ENCODE measurements around the gene CATSPER1. TPM values are rescaled to one million over a fixed set of nuclear protein-coding genes. Genes with fewer than 3 reads are reported as not detected.

Gene CATSPER1
- total and polyA plus RNA-seq, 2 of the 8 experiments (the other 6 are each of a cell fraction or from before 2014, with no cell fraction given) = not detected

- Histone ChIP-seq H3K56ac (replicated peaks; ENCODE audit: insufficient read length, low read depth, low read length) (no peak overlapping the region), H3K79me1 (ENCODE audit: low read depth, low read length) (peaks cover 8% of the 10 kb centered on the region), H3K9ac (replicated peaks in 1 of 4; ENCODE audit: extremely low read depth in 1 of 4, low read depth in 3 of 4, low read length in 3 of 4) (no peak overlapping the region), H2BK120ac (replicated peaks; ENCODE audit: low read depth, low read length) (no peak overlapping the region), H2BK20ac (ENCODE audit: low read length) (no peak overlapping the region), H4K20me1 (replicated peaks in 1 of 2; ENCODE audit: control insufficient read depth in 1 of 2, insufficient read depth in 2 of 2, low read length in 2 of 2) (peaks cover 0 to 4% of the 10 kb centered on the region in 2 experiments), H4K91ac (replicated peaks; ENCODE audit: insufficient read length, low read length) (peak overlapping the region; percentile 30), H2AK5ac (ENCODE audit: low read depth, low read length) (no peak overlapping the region), H3K4me2 (ENCODE audit: insufficient read depth in 1 of 2, low read depth in 2 of 2, low read length in 2 of 2) (no peak overlapping the region), H4K5ac (ENCODE audit: insufficient read length, low read depth, low read length) (no peak overlapping the region), H3K79me2 (ENCODE audit: control insufficient read depth in 1 of 2, insufficient read depth in 2 of 2, low read length in 2 of 2) (peaks cover 0 to 9% of the 10 kb centered on the region in 2 experiments; a peak in 2 of 4 replicates), H3K23ac (ENCODE audit: insufficient read length) (no peak overlapping the region), H3K4me1 (replicated peaks in 1 of 4; ENCODE audit: control insufficient read depth in 3 of 4, insufficient read depth in 4 of 4, low read length in 3 of 4) (peaks cover 0 to 21% (median 8%) of the 10 kb centered on the region in 4 experiments; a peak in 5 of 7 replicates), H2AFZ (ENCODE audit: low read length) (no peak overlapping the region), H3K14ac (ENCODE audit: insufficient read length) (no peak overlapping the region), H3K4ac (replicated peaks; ENCODE audit: insufficient read length, low read depth, low read length) (no peak overlapping the region), H2BK5ac (ENCODE audit: low read depth, low read length) (no peak overlapping the region; the same call in 1 of the 2 replicates), H3K4me3 (ENCODE audit: extremely low read depth in 1 of 4, insufficient read depth in 2 of 4, low read depth in 3 of 4, low read length in 4 of 4) (no peak overlapping the region; a peak in 1 of 8 replicates), H3K36me3 (ENCODE audit: control insufficient read depth in 2 of 4, insufficient read depth in 4 of 4, low read length in 3 of 4) (peaks cover 0 to 10% (median 4%) of the 10 kb centered on the region in 4 experiments; a peak in 5 of 8 replicates), H3K27me3 (replicated peaks in 1 of 4; ENCODE audit: control insufficient read depth in 3 of 4, extremely low read depth in 1 of 4, insufficient read depth in 3 of 4, low read length in 3 of 4) (peaks cover 6 to 17% (median 14%) of the 10 kb centered on the region in 4 experiments), H2BK15ac (ENCODE audit: low read length) (no peak overlapping the region), H3K23me2 (ENCODE audit: low read depth, low read length) (peaks cover 2% of the 10 kb centered on the region; the same call in 1 of the 2 replicates), H3K27ac (ENCODE audit: low read depth, low read length) (no peak overlapping the region), H2BK12ac (ENCODE audit: low read depth, low read length) (peak overlapping the region; percentile 71; the same call in 1 of the 2 replicates), H3K18ac (ENCODE audit: extremely low read depth, low read length) (no peak overlapping the region), H3K9me3 (ENCODE audit: insufficient read depth in 2 of 2, low read depth in 1 of 2, low read length in 1 of 2) (no peaks in the 10 kb centered on the region), H4K8ac (ENCODE audit: extremely low read depth, insufficient read depth, low read length) (no peak overlapping the region)
- CTCF ChIA-PET (ENCODE audit: partially characterized antibody) = interaction anchor here (0.7 to 3.1 kb wide), 4 partner anchors 15 to 106 kb away, joined by 3 to 15 read pairs (median 6); no protein-coding TSS in a partner anchor
- DNase-seq (ENCODE audit: low read depth in 1 of 2, low spot score in 2 of 2) (no peak), FAIRE-seq (no peak)
- WGBS, 2 experiments (ENCODE audit: extremely low coverage in 1 of 2, insufficient coverage in 1 of 2, insufficient read length in 1 of 2, insufficient replicate concordance in 2 of 2, low coverage in 1 of 2, low lambda C conversion rate in 2 of 2, missing lambda C conversion rate in 1 of 2) = 81% methylated on average over 5 of the region's 5 CpGs; no CpG with 5 or more reads in 1 of the 2 experiments
- no peak for TF ChIP-seq SP2 (IDR thresholded peaks at IDR 0.05; ENCODE audit: low read length)
- peak; percentile 6; the same call in 1 of the 2 replicates for TF ChIP-seq POLR2AphosphoS5 (IDR thresholded peaks at IDR 0.05; ENCODE audit: low read depth, low read length)
- POLR2A ChIA-PET (ENCODE audit: partially characterized antibody) = interaction anchor here (0.6 to 1.8 kb wide), 5 partner anchors 44 to 147 kb away, joined by 3 to 4 read pairs (median 4); partner anchors contain the start of gene MUS81
Measured at GRCh38 chr11:66007201-66007634, 19.1 kb downstream of the CATSPER1 start.
